B cell (primary cell): ENCODE results near the gene TLNRD1. TPM values are rescaled to one million over a fixed set of nuclear protein-coding genes. Genes with fewer than 3 reads are reported as not detected.

Experiments used
- ATAC-seq: fragments of 200-7000 bp; cut with Tn5 transposase; one replicate; pipeline ENCODE4 v1.10.0; 2021; ENCODE audit warnings: low read depth, mild to moderate bottlenecking, moderate number of reproducible peaks, moderate library complexity
- CTCF ChIA-PET: fragments of 350-600 bp; sonication (Branson Sonifier 250); formaldehyde crosslinking; loops from one replicate; lab custom pipeline; 2021; ENCODE audit warnings: antibody characterized with exemption, inconsistent platforms; lab: Charles Lee
- POLR2A ChIA-PET: fragments of 350-600 bp; sonication (Branson Sonifier 250); formaldehyde crosslinking; loops from one replicate; lab custom pipeline; 2021; ENCODE audit warnings: antibody characterized with exemption; lab: Charles Lee
- DNase-seq: peaks from one replicate; pipeline ENCODE4 v3.0.0; 2013
- H2AFZ ChIP-seq: 2 replicates; pipeline ENCODE4 v1.6.1; 2012; ENCODE audit warnings: mild to moderate bottlenecking, low read depth, low read length; ENCODE audit not compliant: insufficient read depth, poor library complexity, severe bottlenecking
- H3K27ac ChIP-seq, 2 donors: 1 replicate in 1 of 2; 2 replicates in 1 of 2; pipeline ENCODE4 v1.5.1; 2012 to 2013; ENCODE audit warnings: low read length in 2 of 2, mild to moderate bottlenecking in 2 of 2, moderate library complexity in 1 of 2
- H3K27me3 ChIP-seq, 4 experiments: fragments of 200-600 bp in 1 of 4; sonication (generic) in 1 of 4; replicated peaks in 1 of 4; 1 replicate in 2 of 4; 2 replicates in 2 of 4; pipeline versions ENCODE4 v1.6.1 to v1.7.0; 2013 to 2016; ENCODE audit warnings: low read length in 3 of 4, mild to moderate bottlenecking in 2 of 4, mixed read lengths in 1 of 4, moderate library complexity in 1 of 4; ENCODE audit not compliant: insufficient read depth in 4 of 4, control insufficient read depth in 3 of 4; ENCODE audit errors: control extremely low read depth in 1 of 4
- H3K36me3 ChIP-seq, 2 experiments: replicated peaks in 1 of 2; 1 replicate in 1 of 2; 2 replicates in 1 of 2; pipeline versions ENCODE4 v1.6.1 to v1.7.1; 2013; ENCODE audit warnings: low read length in 1 of 2; ENCODE audit not compliant: insufficient read depth in 2 of 2, control insufficient read depth in 1 of 2; ENCODE audit errors: control extremely low read depth in 1 of 2, extremely low read depth in 1 of 2
- H3K4me1 ChIP-seq, 2 donors: fragments of 200-600 bp in 1 of 2; sonication (generic) in 1 of 2; 1 replicate in 1 of 2; 2 replicates in 1 of 2; pipeline versions ENCODE4 v1.5.1 to v1.6.1; 2013 to 2017; ENCODE audit warnings: low read length in 2 of 2; ENCODE audit not compliant: control insufficient read depth in 2 of 2, insufficient read depth in 2 of 2
- H3K4me2 ChIP-seq: replicated peaks from 2 replicates; pipeline ENCODE3; 2012; ENCODE audit warnings: mild to moderate bottlenecking, low read depth, low read length; ENCODE audit not compliant: poor library complexity, severe bottlenecking
- H3K4me3 ChIP-seq, 5 experiments: fragments of 200-600 bp in 1 of 5; sonication (generic) in 1 of 5; 1 replicate in 3 of 5; 2 replicates in 2 of 5; pipeline versions ENCODE4 v1.5.1 to v1.7.0; 2011 to 2016; ENCODE audit warnings: low read length in 4 of 5, mild to moderate bottlenecking in 4 of 5, low read depth in 2 of 5, control low read depth in 1 of 5, moderate library complexity in 1 of 5; ENCODE audit not compliant: insufficient read depth in 1 of 5; ENCODE audit errors: control extremely low read depth in 1 of 5, extremely low read depth in 1 of 5
- H3K79me2 ChIP-seq: fragments of 200-600 bp; sonication (generic); one replicate; pipeline ENCODE4 v1.6.0; 2016; ENCODE audit warnings: low read length; ENCODE audit not compliant: control insufficient read depth, insufficient read depth
- H3K9ac ChIP-seq: fragments of 200-600 bp; sonication (generic); 2 replicates; pipeline ENCODE4 v1.6.1; 2017; ENCODE audit warnings: mild to moderate bottlenecking, low read length, moderate library complexity
- H3K9me3 ChIP-seq, 3 donors: one replicate each; pipeline versions ENCODE4 v1.6.1 to v1.7.1; 2013; ENCODE audit warnings: low read length in 2 of 3; ENCODE audit not compliant: control insufficient read depth in 2 of 3, insufficient read depth in 1 of 3; ENCODE audit errors: control extremely low read depth in 1 of 3
- H4K20me1 ChIP-seq: 2 replicates; pipeline ENCODE4 v1.6.0; 2012; ENCODE audit warnings: mild to moderate bottlenecking, low read length; ENCODE audit not compliant: insufficient read depth, control insufficient read depth, poor library complexity, severe bottlenecking
- H3K27ac Mint-ChIP-seq: one replicate; pipeline ENCODE4 v1.8.0; 2021; ENCODE audit warnings: mixed read lengths
- H3K27me3 Mint-ChIP-seq: one replicate; pipeline ENCODE4 v1.8.0; 2021; ENCODE audit warnings: mixed read lengths
- H3K4me1 Mint-ChIP-seq: one replicate; pipeline ENCODE4 v1.8.0; 2021; ENCODE audit warnings: mixed read lengths
- H3K4me3 Mint-ChIP-seq: one replicate; pipeline ENCODE4 v1.8.0; 2021; ENCODE audit warnings: mixed read lengths
- H3K9me3 Mint-ChIP-seq: one replicate; pipeline ENCODE4 v1.8.0; 2022; ENCODE audit warnings: mixed read lengths; ENCODE audit not compliant: insufficient read depth
- EZH2 ChIP-seq: IDR thresholded peaks from 2 replicates; pipeline ENCODE4 v1.6.1; 2012; ENCODE audit warnings: borderline replicate concordance, low read depth, mild to moderate bottlenecking, moderate library complexity, low read length; ENCODE audit not compliant: insufficient read depth, poor library complexity, severe bottlenecking
- WGBS: methylation state at CpG from one replicate; pipeline ENCODE4 v1.1.5; 2013; ENCODE audit warnings: missing lambda C conversion rate; ENCODE audit not compliant: insufficient coverage; 5-methylcytosine and 5-hydroxymethylcytosine counted together
- intact Hi-C: fragments of 100-400 bp; cut with micrococcal nuclease; formaldehyde crosslinking; loops from one replicate; pipeline ENCODE4 v1.10.0; 2022
- polyA plus RNA-seq: library from polyadenylated mRNA; depleted of rRNA; stranded (reverse); fragments of >200 nt; gene quantifications from 2 replicates; pipeline ENCODE4 v1.2.3, GENCODE V29; 2012
- total RNA-seq, 2 donors: library from RNA; stranded (reverse); fragments of 120-200 nt in 1 of 2; gene quantifications; 1 replicate in 1 of 2; 2 replicates in 1 of 2; pipeline versions ENCODE4 v1.2.3 to v1.2.4, GENCODE V29; 2013 to 2022
- TF ChIP-seq, protein P1 (sequence below): fragments of 200-600 bp; IDR thresholded peaks from one replicate; pipeline ENCODE4 v1.8.0; 2022; ENCODE audit warnings: antibody characterized with exemption, mild to moderate bottlenecking

TLNRD1 gene
- total and polyA plus RNA-seq, 2 donors (not counting 1 experiment from before 2014, with no cell fraction given), result 11.4 to 26.7 TPM

DNA sequence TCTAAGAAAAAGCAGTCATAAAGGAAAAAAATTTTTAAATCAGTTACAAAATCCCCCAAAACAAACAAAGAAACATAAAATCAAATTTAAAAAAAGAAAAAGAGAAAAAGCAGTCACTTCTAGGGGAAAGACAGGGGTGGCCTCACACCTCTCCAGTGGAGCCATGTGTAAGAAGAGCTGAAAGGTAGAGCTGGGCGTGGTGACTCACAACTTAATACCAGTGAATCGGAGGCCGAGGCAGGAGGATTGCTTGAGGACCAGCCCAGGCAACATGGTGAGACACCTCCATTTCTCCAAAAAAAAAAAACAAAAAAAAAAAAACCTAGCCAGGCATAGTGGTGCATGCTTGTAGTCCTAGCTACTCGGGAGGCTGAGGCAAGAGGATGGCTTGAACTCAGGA is 25.8 kb upstream of the TLNRD1 start:
- H3K27ac ChIP-seq, result no peak overlapping the region
- no peak overlapping the region for H3K4me3 ChIP-seq
- H3K79me2 ChIP-seq, result peaks cover 60% of the 10 kb centered on the region
- no peaks in the 10 kb centered on the region for H3K27me3 ChIP-seq
- Mint-ChIP-seq H3K4me1 (peaks cover 28% of the 10 kb centered on the region), H3K4me3 (no peak overlapping the region), H3K27me3 (no peaks in the 10 kb centered on the region), H3K9me3 (no peaks in the 10 kb centered on the region), H3K27ac (no peak overlapping the region)
- intact Hi-C loops, result loop anchor here (5.0 kb wide), 1 partner anchor 198 kb away; the partner anchor contains the start of gene CEMIP
- POLR2A ChIA-PET, result no interaction called here
- TF ChIP-seq, protein P1, sequence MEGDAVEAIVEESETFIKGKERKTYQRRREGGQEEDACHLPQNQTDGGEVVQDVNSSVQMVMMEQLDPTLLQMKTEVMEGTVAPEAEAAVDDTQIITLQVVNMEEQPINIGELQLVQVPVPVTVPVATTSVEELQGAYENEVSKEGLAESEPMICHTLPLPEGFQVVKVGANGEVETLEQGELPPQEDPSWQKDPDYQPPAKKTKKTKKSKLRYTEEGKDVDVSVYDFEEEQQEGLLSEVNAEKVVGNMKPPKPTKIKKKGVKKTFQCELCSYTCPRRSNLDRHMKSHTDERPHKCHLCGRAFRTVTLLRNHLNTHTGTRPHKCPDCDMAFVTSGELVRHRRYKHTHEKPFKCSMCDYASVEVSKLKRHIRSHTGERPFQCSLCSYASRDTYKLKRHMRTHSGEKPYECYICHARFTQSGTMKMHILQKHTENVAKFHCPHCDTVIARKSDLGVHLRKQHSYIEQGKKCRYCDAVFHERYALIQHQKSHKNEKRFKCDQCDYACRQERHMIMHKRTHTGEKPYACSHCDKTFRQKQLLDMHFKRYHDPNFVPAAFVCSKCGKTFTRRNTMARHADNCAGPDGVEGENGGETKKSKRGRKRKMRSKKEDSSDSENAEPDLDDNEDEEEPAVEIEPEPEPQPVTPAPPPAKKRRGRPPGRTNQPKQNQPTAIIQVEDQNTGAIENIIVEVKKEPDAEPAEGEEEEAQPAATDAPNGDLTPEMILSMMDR, result no peak
- peaks cover 3 to 34% of the 10 kb centered on the region in 2 experiments for H3K36me3 ChIP-seq
- H2AFZ ChIP-seq, result no peak overlapping the region
- DNase-seq, result no peak
- no peak overlapping the region for H3K4me2 ChIP-seq
- 100% methylated on average over 2 of the region's 4 CpGs for WGBS
- peaks cover 6 to 9% of the 10 kb centered on the region in 2 donors for H3K4me1 ChIP-seq
- peaks cover 41% of the 10 kb centered on the region for H4K20me1 ChIP-seq
- CTCF ChIA-PET, result interaction anchor here (0.7 to 4.3 kb wide), 3 partner anchors 47 to 520 kb away, joined by 3 to 30 read pairs (median 6); no protein-coding TSS in a partner anchor
- no peak for ATAC-seq
- no peaks in the 10 kb centered on the region for H3K9me3 ChIP-seq
- H3K9ac ChIP-seq, result no peak overlapping the region

DNA sequence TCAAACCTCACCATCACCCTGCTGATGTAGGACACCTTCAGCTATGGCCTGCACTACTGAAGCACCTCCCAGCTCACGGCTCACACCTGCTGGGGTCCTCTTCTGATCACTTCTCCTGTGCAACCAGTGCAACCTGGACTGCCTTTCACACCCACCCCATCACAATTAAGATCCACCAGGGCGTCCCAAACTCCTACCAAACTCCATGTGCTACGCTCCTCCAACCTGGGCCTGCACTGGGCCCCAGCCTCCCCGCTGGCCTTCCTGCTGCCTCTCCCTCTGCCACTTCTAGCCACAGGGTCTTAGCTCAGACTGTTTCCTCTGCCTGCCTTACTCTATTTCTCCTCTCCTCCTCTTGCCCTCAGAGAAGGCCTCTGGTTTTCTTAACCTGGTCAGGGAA is 23.9 kb upstream of the TLNRD1 start:
- H3K4me3 Mint-ChIP-seq, result no peak overlapping the region
- no peaks in the 10 kb centered on the region for H3K9me3 ChIP-seq
- H3K36me3 ChIP-seq, result peaks cover 3 to 37% of the 10 kb centered on the region in 2 experiments
- H3K27ac ChIP-seq, result no peak overlapping the region
- intact Hi-C loops, result loop anchor here (1.0 kb wide), 2 partner anchors 129 to 289 kb away; no protein-coding TSS in a partner anchor
- POLR2A ChIA-PET, result no interaction called here
- H3K79me2 ChIP-seq, result peaks cover 53% of the 10 kb centered on the region
- H3K4me1 Mint-ChIP-seq, result peaks cover 23% of the 10 kb centered on the region
- H4K20me1 ChIP-seq, result peaks cover 28% of the 10 kb centered on the region
- CTCF ChIA-PET, result interaction anchor here (0.6 to 4.3 kb wide), 10 partner anchors 9 to 359 kb away, joined by 3 to 30 read pairs (median 4); no protein-coding TSS in a partner anchor
- 98% methylated on average over 4 of the region's 4 CpGs for WGBS
- no peak overlapping the region for H2AFZ ChIP-seq
- no peak overlapping the region for H3K9ac ChIP-seq
- H3K4me2 ChIP-seq, result no peak overlapping the region
- ATAC-seq (no peak), DNase-seq (no peak)
- H3K4me3 ChIP-seq, result no peak overlapping the region
- no peak for TF ChIP-seq EZH2
- no peaks in the 10 kb centered on the region for H3K9me3 Mint-ChIP-seq
- no peaks in the 10 kb centered on the region for H3K27me3 Mint-ChIP-seq
- H3K27ac Mint-ChIP-seq, result no peak overlapping the region
- no peaks in the 10 kb centered on the region for H3K27me3 ChIP-seq
- H3K4me1 ChIP-seq, result peaks cover 6 to 9% of the 10 kb centered on the region in 2 donors
